ENCODE measurements around the gene ARHGEF18.

DNA sequence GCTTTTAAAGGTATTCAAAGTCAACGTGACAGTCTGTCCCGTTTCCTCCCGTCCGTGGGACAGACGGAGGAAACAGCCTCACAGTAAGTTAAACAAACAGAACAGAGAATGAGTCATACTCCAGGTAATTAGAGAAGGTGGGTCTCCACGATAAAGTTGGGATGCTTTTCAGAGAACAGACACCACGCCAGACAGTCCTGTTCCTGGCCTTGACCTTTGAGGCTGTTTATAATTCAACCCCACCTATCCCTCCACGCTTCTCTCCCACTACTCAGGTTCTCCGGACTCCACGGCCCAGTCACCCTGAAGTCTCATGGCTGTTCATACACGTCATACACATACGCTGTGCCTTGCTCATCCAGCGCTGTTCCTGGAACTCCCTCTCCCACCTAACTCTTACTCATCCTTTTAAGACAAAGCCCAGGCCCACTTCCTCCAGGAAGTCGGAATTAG, 42.5 kb downstream of the ARHGEF18 start:
- TF ChIP-seq, protein P1, sequence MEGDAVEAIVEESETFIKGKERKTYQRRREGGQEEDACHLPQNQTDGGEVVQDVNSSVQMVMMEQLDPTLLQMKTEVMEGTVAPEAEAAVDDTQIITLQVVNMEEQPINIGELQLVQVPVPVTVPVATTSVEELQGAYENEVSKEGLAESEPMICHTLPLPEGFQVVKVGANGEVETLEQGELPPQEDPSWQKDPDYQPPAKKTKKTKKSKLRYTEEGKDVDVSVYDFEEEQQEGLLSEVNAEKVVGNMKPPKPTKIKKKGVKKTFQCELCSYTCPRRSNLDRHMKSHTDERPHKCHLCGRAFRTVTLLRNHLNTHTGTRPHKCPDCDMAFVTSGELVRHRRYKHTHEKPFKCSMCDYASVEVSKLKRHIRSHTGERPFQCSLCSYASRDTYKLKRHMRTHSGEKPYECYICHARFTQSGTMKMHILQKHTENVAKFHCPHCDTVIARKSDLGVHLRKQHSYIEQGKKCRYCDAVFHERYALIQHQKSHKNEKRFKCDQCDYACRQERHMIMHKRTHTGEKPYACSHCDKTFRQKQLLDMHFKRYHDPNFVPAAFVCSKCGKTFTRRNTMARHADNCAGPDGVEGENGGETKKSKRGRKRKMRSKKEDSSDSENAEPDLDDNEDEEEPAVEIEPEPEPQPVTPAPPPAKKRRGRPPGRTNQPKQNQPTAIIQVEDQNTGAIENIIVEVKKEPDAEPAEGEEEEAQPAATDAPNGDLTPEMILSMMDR (IDR thresholded peaks at IDR 0.05; ENCODE audit: low read depth, low read length, poor library complexity, severe bottlenecking): no peak
- TF ChIP-seq EZH2phosphoT487 (IDR thresholded peaks at IDR 0.05; ENCODE audit: borderline replicate concordance, low read length): no peak
